ENCODE results near the gene PTTG1IP.
A peak's percentile ranks its signal among the peaks of the same experiment; 100 is the strongest.
"Not testable (repeated sequence)": the region's sequence is repeated elsewhere in the genome, so short reads cannot be mapped to it uniquely, and the experiment has no call there.

Gene PTTG1IP

GRCh38 chr21:44836349-44836665 is 37.2 kb downstream of the PTTG1IP start:
- DNase-seq (ENCODE audit: low read depth, low spot score), result no peak
- H3K27ac ChIP-seq, result no peak overlapping the region
- no peak overlapping the region for H3K9ac ChIP-seq (ENCODE audit: insufficient read length)
- H3K9me3 ChIP-seq (ENCODE audit: low read depth, low read length), result no peaks in the 10 kb centered on the region
- no peaks in the 10 kb centered on the region for H3K36me3 ChIP-seq (ENCODE audit: insufficient read depth, low read length)
- TF ChIP-seq FOXP2 (optimal IDR thresholded peaks at IDR 0.05; ENCODE audit: control extremely low read depth, extremely low read length, insufficient read depth), result no peak
- TF ChIP-seq EZH2 (IDR thresholded peaks at IDR 0.05), result no peak
- TF ChIP-seq POLR2AphosphoS5 (IDR thresholded peaks at IDR 0.05; ENCODE audit: borderline replicate concordance, low read depth, low read length), result no peak
- no peak overlapping the region for H3K4me3 ChIP-seq

- Histone ChIP-seq H3K36me3 (ENCODE audit: insufficient read depth, low read length) (no peaks in the 10 kb centered on the region), H3K27ac (no peak overlapping the region), H3K9me3 (ENCODE audit: low read depth, low read length) (no peaks in the 10 kb centered on the region), H3K4me3 (no peak overlapping the region), H3K9ac (ENCODE audit: insufficient read length) (no peak overlapping the region)
- no peak for DNase-seq (ENCODE audit: low read depth, low spot score)
- TF ChIP-seq POLR2AphosphoS5 (IDR thresholded peaks at IDR 0.05; ENCODE audit: borderline replicate concordance, low read depth, low read length) (no peak), FOXP2 (optimal IDR thresholded peaks at IDR 0.05; ENCODE audit: control extremely low read depth, extremely low read length, insufficient read depth) (no peak), EZH2 (IDR thresholded peaks at IDR 0.05) (no peak)
Measured at GRCh38 chr21:44835647-44835973, 37.9 kb downstream of the PTTG1IP start.

- DNase-seq (ENCODE audit: low read depth, low spot score), result no peak
- no peaks in the 10 kb centered on the region for H3K36me3 ChIP-seq (ENCODE audit: insufficient read depth, low read length)
- H3K4me3 ChIP-seq, result no peak overlapping the region
- no peak for TF ChIP-seq EZH2 (IDR thresholded peaks at IDR 0.05)
- TF ChIP-seq POLR2AphosphoS5 (IDR thresholded peaks at IDR 0.05; ENCODE audit: borderline replicate concordance, low read depth, low read length), result no peak
- no peak for TF ChIP-seq FOXP2 (optimal IDR thresholded peaks at IDR 0.05; ENCODE audit: control extremely low read depth, extremely low read length, insufficient read depth)
- H3K27ac ChIP-seq, result no peak overlapping the region
- no peaks in the 10 kb centered on the region for H3K9me3 ChIP-seq (ENCODE audit: low read depth, low read length)
- no peak overlapping the region for H3K9ac ChIP-seq (ENCODE audit: insufficient read length)
Measured at GRCh38 chr21:44834951-44835646, 38.4 kb downstream of the PTTG1IP start.

- no peak for TF ChIP-seq POLR2AphosphoS5 (IDR thresholded peaks at IDR 0.05; ENCODE audit: borderline replicate concordance, low read depth, low read length)
- TF ChIP-seq FOXP2 (optimal IDR thresholded peaks at IDR 0.05; ENCODE audit: control extremely low read depth, extremely low read length, insufficient read depth), result no peak
- no peak for TF ChIP-seq EZH2 (IDR thresholded peaks at IDR 0.05)
- no peak overlapping the region for H3K4me3 ChIP-seq
- DNase-seq (ENCODE audit: low read depth, low spot score), result no peak
Measured at GRCh38 chr21:44834231-44834950, 39.1 kb downstream of the PTTG1IP start.

GRCh38 chr21:44833663-44834062 is 39.8 kb downstream of the PTTG1IP start:
- TF ChIP-seq POLR2AphosphoS5 (IDR thresholded peaks at IDR 0.05; ENCODE audit: borderline replicate concordance, low read depth, low read length) (no peak), EZH2 (IDR thresholded peaks at IDR 0.05) (no peak), FOXP2 (optimal IDR thresholded peaks at IDR 0.05; ENCODE audit: control extremely low read depth, extremely low read length, insufficient read depth) (no peak)
- Histone ChIP-seq H3K4me3 (no peak overlapping the region), H3K36me3 (ENCODE audit: insufficient read depth, low read length) (no peaks in the 10 kb centered on the region), H3K9ac (ENCODE audit: insufficient read length) (no peak overlapping the region), H3K9me3 (ENCODE audit: low read depth, low read length) (peaks cover 4% of the 10 kb centered on the region; the same call in 1 of the 2 replicates), H3K27ac (no peak overlapping the region)
- no peak for DNase-seq (ENCODE audit: low read depth, low spot score)

More at GRCh38 chr21:44834231-44834950, 39.1 kb downstream of the PTTG1IP start:
- Histone ChIP-seq H3K27ac (no peak overlapping the region), H3K36me3 (ENCODE audit: insufficient read depth, low read length) (no peaks in the 10 kb centered on the region), H3K9me3 (ENCODE audit: low read depth, low read length) (no peaks in the 10 kb centered on the region), H3K9ac (ENCODE audit: insufficient read length) (no peak overlapping the region)

GRCh38 chr21:44832516-44833255 is 40.8 kb downstream of the PTTG1IP start:
- not testable (repeated sequence) for H3K9ac ChIP-seq (ENCODE audit: insufficient read length); H3K27ac ChIP-seq; H3K4me3 ChIP-seq; H3K9me3 ChIP-seq (ENCODE audit: low read depth, low read length); H3K36me3 ChIP-seq (ENCODE audit: insufficient read depth, low read length); DNase-seq (ENCODE audit: low read depth, low spot score)

- no peak overlapping the region for H3K9ac ChIP-seq (ENCODE audit: insufficient read length)
- no peak overlapping the region for H3K4me3 ChIP-seq
- DNase-seq (ENCODE audit: low read depth, low spot score), result no peak
- 0 out of 2 replicates have a peak overlapping the region, but pooled peaks have one; percentile 12 for H3K27ac ChIP-seq
- no peak for TF ChIP-seq POLR2AphosphoS5 (IDR thresholded peaks at IDR 0.05; ENCODE audit: borderline replicate concordance, low read depth, low read length)
- TF ChIP-seq EZH2 (IDR thresholded peaks at IDR 0.05), result no peak
- no peak for TF ChIP-seq FOXP2 (optimal IDR thresholded peaks at IDR 0.05; ENCODE audit: control extremely low read depth, extremely low read length, insufficient read depth)
- H3K36me3 ChIP-seq (ENCODE audit: insufficient read depth, low read length), result no peaks in the 10 kb centered on the region
- peaks cover 7% of the 10 kb centered on the region; the same call in 1 of the 2 replicates for H3K9me3 ChIP-seq (ENCODE audit: low read depth, low read length)
Measured at GRCh38 chr21:44831227-44831860, 42.1 kb downstream of the PTTG1IP start.

- no peak for TF ChIP-seq EZH2 (IDR thresholded peaks at IDR 0.05)
- TF ChIP-seq POLR2AphosphoS5 (IDR thresholded peaks at IDR 0.05; ENCODE audit: borderline replicate concordance, low read depth, low read length), result no peak
- no peak for TF ChIP-seq FOXP2 (optimal IDR thresholded peaks at IDR 0.05; ENCODE audit: control extremely low read depth, extremely low read length, insufficient read depth)
- Histone ChIP-seq H3K36me3 (ENCODE audit: insufficient read depth, low read length) (no peaks in the 10 kb centered on the region), H3K27ac (no peak overlapping the region), H3K4me3 (no peak overlapping the region), H3K9ac (ENCODE audit: insufficient read length) (no peak overlapping the region), H3K9me3 (ENCODE audit: low read depth, low read length) (peaks cover 7% of the 10 kb centered on the region; the same call in 1 of the 2 replicates)
- no peak for DNase-seq (ENCODE audit: low read depth, low spot score)
Measured at GRCh38 chr21:44829507-44830092, 43.9 kb downstream of the PTTG1IP start.
